Activated CD4-positive, alpha-beta T cell treated with anti-CD3 and anti-CD28 coated beads, Interleukin-2, amount 50 U/mL, for 1 hour (primary cell): ENCODE results near the gene ALDH16A1.
"Not testable (repeated sequence)": the region's sequence is repeated elsewhere in the genome, so short reads cannot be mapped to it uniquely, and the experiment has no call there.

Experiments
- DNase-seq: peaks from one replicate; pipeline ENCODE4 v3.0.0-alpha.2; 2020

The ALDH16A1 gene

GRCh38 chr19:49441960-49442350 lies 11.1 kb upstream of the ALDH16A1 start:
- no peak for DNase-seq

DNA sequence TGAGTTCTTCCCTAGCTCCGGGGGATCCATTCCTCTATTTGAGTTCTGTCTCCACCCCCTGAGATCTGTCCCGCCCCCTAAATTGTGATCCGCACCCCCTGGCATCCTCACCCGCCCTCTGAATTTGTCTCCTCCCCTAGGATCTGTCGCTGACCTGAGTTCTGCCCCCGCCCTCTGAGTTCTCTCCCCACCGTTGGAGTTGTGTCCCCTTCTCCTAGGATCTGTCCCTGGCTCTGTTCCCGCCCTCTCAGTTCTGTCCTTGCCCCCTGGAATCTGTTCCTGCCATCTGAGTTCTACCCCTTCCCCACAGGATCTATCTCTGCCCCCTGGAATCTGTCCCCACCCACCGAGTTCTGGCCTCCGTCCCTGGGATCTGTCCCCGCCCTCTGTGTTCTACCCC lies 10.7 kb upstream of the ALDH16A1 start:
- DNase-seq: no peak

DNA sequence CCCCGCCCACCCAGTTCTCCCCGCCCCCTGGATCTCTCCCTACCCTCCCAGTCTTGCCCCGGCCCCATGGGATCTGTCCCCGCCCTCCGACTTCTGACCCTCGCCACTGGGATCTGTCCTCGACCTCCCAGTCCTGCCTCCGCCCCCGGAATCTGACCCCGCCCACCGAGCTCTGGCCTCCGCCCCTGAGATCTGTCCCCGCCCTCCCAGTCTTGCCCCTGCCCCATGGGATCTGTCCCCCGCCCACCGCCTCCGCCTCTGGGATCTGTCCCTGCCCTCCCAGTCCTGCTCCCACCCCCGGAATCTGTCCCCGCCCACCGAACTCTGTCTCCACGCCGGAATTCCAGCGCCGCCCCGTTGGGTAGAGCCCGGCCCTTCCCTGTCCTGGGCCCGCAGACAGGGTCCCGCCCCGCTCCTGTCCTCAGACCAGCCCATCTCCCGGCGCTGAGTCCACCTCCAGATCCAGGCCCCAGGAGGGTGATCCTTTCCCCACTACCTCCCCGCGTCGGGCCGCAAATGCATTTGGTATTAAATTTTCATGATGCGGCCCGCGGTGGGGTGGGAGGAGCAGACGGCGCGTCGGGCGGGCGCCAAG lies 10.2 kb upstream of the ALDH16A1 start:
- DNase-seq: peak; percentile 46

GRCh38 chr19:49443366-49444099 lies 9.5 kb upstream of the ALDH16A1 start:
- DNase-seq: peak; percentile 91

GRCh38 chr19:49444100-49444700 lies 8.8 kb upstream of the ALDH16A1 start:
- not testable (repeated sequence) for DNase-seq

- no peak for DNase-seq
Observed at GRCh38 chr19:49445997-49446396, 7.0 kb upstream of the ALDH16A1 start.

DNA sequence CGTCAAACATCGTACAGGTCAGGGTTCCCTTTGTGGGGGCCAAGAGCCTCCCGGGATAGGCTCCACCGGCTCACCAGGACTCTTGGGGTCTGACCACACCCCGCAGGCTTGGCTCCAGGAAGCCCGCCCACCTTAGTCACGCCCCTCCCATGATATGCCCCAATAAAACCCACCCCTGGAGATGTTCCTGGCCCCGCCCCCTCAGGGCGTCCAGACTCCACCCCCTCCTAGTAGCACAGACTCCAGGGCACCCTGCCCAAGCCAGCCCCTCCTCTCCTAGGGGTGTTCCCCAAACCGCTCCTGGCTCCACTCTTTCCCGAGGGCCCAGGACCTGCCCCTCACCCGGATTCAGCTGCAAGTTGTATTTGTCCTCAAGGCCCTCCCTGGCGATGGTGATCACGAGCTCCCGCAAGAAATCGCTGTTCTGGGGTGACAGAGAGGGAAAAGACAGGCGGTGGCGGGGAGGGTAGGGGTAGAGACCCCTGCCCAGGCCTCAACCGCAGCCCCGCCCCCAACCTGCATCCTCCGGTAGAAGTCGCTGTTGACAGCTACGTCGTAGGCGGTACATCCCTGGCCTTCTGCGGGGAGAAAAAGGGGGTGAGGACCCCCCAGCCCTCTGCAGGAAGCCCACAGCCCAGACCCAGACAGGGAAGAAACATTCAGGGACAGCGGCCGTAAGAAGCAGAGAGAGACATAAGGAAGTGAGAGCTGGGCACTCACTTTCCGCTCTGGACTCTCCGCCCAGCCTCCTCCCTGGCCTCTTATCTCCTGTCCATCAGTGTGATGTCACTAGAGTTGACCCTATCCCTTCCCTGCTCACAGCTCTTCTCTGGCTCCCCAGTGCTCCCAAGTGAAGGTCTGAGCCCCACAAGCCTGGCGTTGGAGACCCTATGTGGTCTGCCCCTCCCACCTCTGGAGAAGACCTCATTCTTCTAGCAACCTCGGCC lies 5.3 kb upstream of the ALDH16A1 start:
- no peak for DNase-seq

DNA sequence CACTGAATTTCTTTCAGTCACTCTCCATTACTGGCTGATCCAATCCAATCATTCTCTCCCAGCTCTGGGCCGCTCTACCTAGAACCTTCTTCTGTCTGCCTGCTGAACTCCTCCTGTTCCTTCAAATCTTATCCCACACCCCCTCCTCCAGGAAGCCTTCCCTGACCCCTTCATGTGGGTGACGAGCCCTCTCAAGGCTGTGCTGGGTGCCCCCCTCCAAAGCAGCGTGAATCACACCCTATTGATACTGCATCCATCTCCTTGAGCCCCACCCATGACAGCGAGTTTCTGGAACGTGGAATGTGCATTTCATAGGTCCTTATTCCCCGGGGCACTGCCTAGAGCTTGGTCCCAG lies 4.6 kb upstream of the ALDH16A1 start:
- DNase-seq: no peak

- no peak for DNase-seq
Observed at GRCh38 chr19:49450405-49450804, 2.6 kb upstream of the ALDH16A1 start.

DNA sequence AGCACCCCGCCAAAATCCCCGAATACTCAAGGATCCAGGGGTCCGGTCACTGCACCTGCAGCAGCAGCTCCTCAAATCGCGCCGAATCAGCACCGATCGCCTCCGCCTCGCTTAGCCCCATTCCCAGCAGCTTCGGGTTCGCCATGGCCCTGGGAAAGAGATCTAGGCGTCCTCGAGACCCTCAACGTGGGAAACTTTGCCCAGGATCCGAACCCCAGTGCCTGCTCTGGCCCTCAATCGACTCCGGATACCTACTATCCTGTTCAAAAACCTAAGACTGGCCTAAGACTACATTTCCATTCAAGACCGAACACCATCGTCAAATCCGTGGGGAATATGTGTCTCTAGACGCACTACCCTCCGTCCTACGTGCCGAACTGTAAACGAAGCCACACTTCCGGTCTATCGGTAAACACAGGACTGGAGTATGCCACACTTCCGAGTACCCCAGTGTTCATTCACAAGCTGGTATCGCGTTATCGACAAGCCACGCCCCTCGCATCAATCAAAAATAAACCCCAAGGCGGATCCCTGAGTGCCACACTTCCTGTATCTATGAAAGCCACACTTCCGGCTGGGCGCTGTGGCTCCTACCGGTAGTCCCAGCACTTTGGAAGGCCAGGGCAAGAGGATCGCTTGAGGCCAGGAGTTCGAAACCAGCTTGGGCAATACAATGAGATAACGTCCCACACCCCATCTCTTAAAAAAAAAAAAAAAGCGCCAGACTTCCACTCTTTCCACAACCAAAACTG lies 1.4 kb upstream of the ALDH16A1 start, which contains the start of gene PIH1D1:
PIH1D1 (minus strand) TSS at position 385 of the 752 bp plus-strand sequence; CDS start at position 145, 240 bp downstream.
- DNase-seq: peak; percentile 91

DNA sequence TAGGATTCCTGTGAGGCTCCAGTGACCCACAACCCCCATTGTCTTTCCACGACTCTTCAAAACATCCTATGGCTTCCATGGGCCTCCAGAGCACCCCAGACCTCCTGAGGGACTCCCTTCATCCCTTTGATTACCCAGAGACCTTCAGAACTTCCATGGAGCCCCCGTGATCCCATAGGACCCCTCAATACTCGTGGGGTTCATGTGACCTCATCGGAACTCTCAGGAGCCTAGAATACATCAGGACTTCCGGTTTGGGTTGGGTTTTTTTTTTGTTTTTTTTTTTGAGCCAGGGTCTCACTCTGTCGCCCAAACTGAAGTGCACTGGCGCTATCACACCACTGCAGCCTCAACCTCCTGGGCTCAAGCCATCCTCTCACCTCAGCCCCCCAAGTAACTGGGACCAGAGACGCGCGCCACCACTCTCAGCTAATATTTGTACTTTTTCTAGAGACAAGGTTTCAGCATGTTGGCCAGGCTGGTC lies 774 bp downstream of the ALDH16A1 start:
- no peak for DNase-seq

DNA sequence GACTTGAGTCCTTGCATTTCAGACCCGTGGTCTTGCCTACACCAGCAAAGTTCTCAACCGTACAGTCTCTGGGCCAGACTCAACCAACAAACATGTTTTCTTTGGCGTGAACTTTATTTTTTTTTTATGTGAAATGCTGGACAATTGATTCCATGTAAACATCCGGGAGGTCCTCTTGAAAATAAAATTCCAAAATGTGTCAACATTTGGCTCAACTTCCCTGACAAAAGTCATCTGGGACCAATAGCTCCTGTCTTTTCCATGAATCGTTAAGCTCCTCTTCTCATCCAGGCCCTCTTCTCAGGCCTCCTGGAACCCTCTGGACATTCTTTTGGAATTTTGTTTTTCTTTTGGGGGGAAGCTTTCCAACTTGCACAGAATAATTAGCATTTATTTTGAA lies 2.7 kb downstream of the ALDH16A1 start:
- no peak for DNase-seq

GRCh38 chr19:49456326-49456725 lies 3.3 kb downstream of the ALDH16A1 start:
- no peak for DNase-seq

GRCh38 chr19:49458567-49458903 lies 5.5 kb downstream of the ALDH16A1 start:
- DNase-seq: no peak

GRCh38 chr19:49459388-49459787 lies 6.4 kb downstream of the ALDH16A1 start:
- DNase-seq: no peak

GRCh38 chr19:49461130-49461529 lies 8.1 kb downstream of the ALDH16A1 start:
- DNase-seq: not testable (repeated sequence)

DNA sequence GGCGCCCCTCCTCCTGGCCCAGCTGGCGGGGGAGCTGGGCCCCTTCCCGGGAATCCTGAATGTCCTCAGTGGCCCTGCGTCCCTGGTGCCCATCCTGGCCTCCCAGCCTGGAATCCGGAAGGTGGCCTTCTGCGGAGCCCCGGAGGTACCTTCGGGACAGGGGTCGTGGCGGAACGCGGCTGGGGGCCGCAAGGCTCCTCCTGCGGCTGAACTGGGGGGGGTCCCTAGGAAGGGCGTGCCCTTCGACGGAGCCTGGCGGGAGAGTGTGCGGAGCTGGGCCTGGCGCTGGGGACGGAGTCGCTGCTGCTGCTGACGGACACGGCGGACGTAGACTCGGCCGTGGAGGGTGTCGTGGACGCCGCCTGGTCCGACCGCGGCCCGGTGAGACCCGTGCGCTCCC lies 8.6 kb downstream of the ALDH16A1 start:
- no peak for DNase-seq

GRCh38 chr19:49462492-49462891 lies 9.5 kb downstream of the ALDH16A1 start:
- no peak for DNase-seq

- no peak for DNase-seq
Observed at GRCh38 chr19:49463960-49464740, 11.1 kb downstream of the ALDH16A1 start.

DNA sequence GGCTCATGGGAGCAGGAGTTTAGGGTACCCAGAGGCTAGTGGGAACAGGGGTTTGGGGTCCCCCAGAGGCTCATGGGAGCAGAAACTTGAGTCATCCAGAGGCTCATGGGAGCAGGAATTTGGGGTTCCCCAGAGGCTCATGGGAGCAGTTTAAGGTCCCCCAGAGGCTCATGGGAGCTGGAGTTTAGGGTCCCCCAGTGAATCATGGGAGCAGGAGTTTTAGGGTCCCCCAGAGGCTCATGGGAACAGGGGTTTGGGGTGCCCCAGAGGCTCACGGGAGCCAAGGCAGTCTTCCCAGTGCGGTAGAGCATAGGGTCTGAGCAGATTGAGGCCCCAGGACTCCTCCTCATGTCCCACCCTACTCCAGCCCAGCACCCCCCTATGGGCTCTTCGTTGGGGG lies 12.3 kb downstream of the ALDH16A1 start:
- no peak for DNase-seq

GRCh38 chr19:49468199-49468598 lies 15.2 kb downstream of the ALDH16A1 start:
- DNase-seq: no peak
